CD8-positive, alpha-beta memory T cell (primary cell): ENCODE data around the gene ANKS3. TPM values are rescaled to one million over a fixed set of nuclear protein-coding genes. Genes with fewer than 3 reads are reported as not detected.

Source experiments
- CTCF ChIA-PET: fragments of 350-600 bp; sonication (Branson Sonifier 250); formaldehyde crosslinking; loops from one replicate; lab custom pipeline; 2021; ENCODE audit warnings: antibody characterized with exemption; lab: Charles Lee
- POLR2A ChIA-PET: fragments of 350-600 bp; sonication (Branson Sonifier 250); formaldehyde crosslinking; loops from one replicate; lab custom pipeline; 2021; ENCODE audit warnings: antibody characterized with exemption; lab: Charles Lee
- DNase-seq, 5 donors: peaks; one replicate each; pipeline versions ENCODE4 v3.0.0 to v3.0.0-alpha.2; 2020 to 2022; ENCODE audit warnings: mixed read lengths in 1 of 5
- H3K27ac ChIP-seq: one replicate; pipeline ENCODE4 v1.7.0; 2013; ENCODE audit warnings: low read depth, mild to moderate bottlenecking, low read length, moderate library complexity
- H3K27me3 ChIP-seq: 2 replicates; pipeline ENCODE4 v1.7.0; 2013; ENCODE audit warnings: low read length, mild to moderate bottlenecking; ENCODE audit not compliant: insufficient read depth, poor library complexity, severe bottlenecking
- H3K36me3 ChIP-seq: 2 replicates; pipeline ENCODE4 v1.7.0; 2013; ENCODE audit warnings: mild to moderate bottlenecking, low read length, moderate library complexity; ENCODE audit not compliant: insufficient read depth
- H3K4me1 ChIP-seq: 2 replicates; pipeline ENCODE4 v1.7.0; 2013; ENCODE audit warnings: mild to moderate bottlenecking, low read length, moderate library complexity; ENCODE audit not compliant: insufficient read depth
- H3K4me3 ChIP-seq: 2 replicates; pipeline ENCODE4 v1.7.0; 2013; ENCODE audit warnings: mild to moderate bottlenecking, low read length
- H3K9me3 ChIP-seq: 2 replicates; pipeline ENCODE4 v1.7.0; 2013; ENCODE audit warnings: mild to moderate bottlenecking, low read length
- H3K27ac Mint-ChIP-seq, 8 donors: one replicate each; pipeline ENCODE4 v1.8.0; 2020 to 2021; ENCODE audit warnings: mixed read lengths in 8 of 8, mild to moderate bottlenecking in 6 of 8, inconsistent platforms in 3 of 8, moderate library complexity in 3 of 8
- H3K27me3 Mint-ChIP-seq, 2 donors: one replicate each; pipeline ENCODE4 v1.8.0; 2020 to 2021; ENCODE audit warnings: mixed read lengths in 2 of 2, mild to moderate bottlenecking in 1 of 2, moderate library complexity in 1 of 2
- H3K36me3 Mint-ChIP-seq, 3 donors: one replicate each; pipeline ENCODE4 v1.8.0; 2020 to 2021; ENCODE audit warnings: mixed read lengths in 3 of 3, inconsistent platforms in 1 of 3, mild to moderate bottlenecking in 1 of 3
- H3K4me1 Mint-ChIP-seq, 3 donors: one replicate each; pipeline ENCODE4 v1.8.0; 2020 to 2021; ENCODE audit warnings: mixed read lengths in 3 of 3, inconsistent platforms in 1 of 3, mild to moderate bottlenecking in 1 of 3
- H3K4me3 Mint-ChIP-seq, 7 donors: one replicate each; pipeline ENCODE4 v1.8.0; 2020 to 2021; ENCODE audit warnings: mixed read lengths in 7 of 7, mild to moderate bottlenecking in 6 of 7, moderate library complexity in 4 of 7, inconsistent platforms in 2 of 7
- H3K9me3 Mint-ChIP-seq, 5 donors: one replicate each; pipeline ENCODE4 v1.8.0; 2020 to 2022; ENCODE audit warnings: mixed read lengths in 5 of 5, mild to moderate bottlenecking in 3 of 5, moderate library complexity in 2 of 5, inconsistent platforms in 1 of 5
- polyA plus RNA-seq: library from polyadenylated mRNA; unstranded; fragments of 300-500 nt; fragmentation: Illumina TruSeq; gene quantifications from one replicate; pipeline ENCODE4 v1.2.3, GENCODE V29; 2021
- total RNA-seq, 2 experiments: library from RNA; stranded (reverse); gene quantifications; one replicate each; pipeline ENCODE4 v1.2.3, GENCODE V29; 2021

ANKS3 gene
- total and polyA plus RNA-seq, 3 experiments from 2014 or later: 4.3 to 18.5 (median 16.9) TPM

- Mint-ChIP-seq H3K4me3 (no peak overlapping the region), H3K4me1 (peaks cover 13 to 23% (median 22%) of the 10 kb centered on the region in 3 donors), H3K27me3 (peaks cover 0 to 1% of the 10 kb centered on the region in 2 donors), H3K36me3 (peaks cover 0 to 3% (median 0%) of the 10 kb centered on the region in 3 donors), H3K27ac (no peak overlapping the region), H3K9me3 (no peaks in the 10 kb centered on the region)
- ChIA-PET CTCF (interaction anchor here (1.2 kb wide), 1 partner anchor 37 kb away, joined by 4 read pairs; no protein-coding TSS in a partner anchor), POLR2A (no interaction called here)
- DNase-seq: no peak
- no peaks in the 10 kb centered on the region for H3K27me3 ChIP-seq
- H3K4me1 ChIP-seq: peaks cover 9% of the 10 kb centered on the region
- no peaks in the 10 kb centered on the region for H3K36me3 ChIP-seq
- no peaks in the 10 kb centered on the region for H3K9me3 ChIP-seq
- H3K4me3 ChIP-seq: no peak overlapping the region
- no peak overlapping the region for H3K27ac ChIP-seq
Measured at GRCh38 chr16:4772351-4772750, 38.3 kb upstream of the ANKS3 start.

- ChIA-PET CTCF (no interaction called here), POLR2A (no interaction called here)
- Mint-ChIP-seq H3K4me3 (peak overlapping the region in 1 of 7 donors; percentile 11), H3K9me3 (no peaks in the 10 kb centered on the region), H3K4me1 (peaks cover 16 to 26% (median 26%) of the 10 kb centered on the region in 3 donors), H3K36me3 (peaks cover 0 to 6% (median 0%) of the 10 kb centered on the region in 3 donors), H3K27ac (no peak overlapping the region), H3K27me3 (peaks cover 0 to 1% of the 10 kb centered on the region in 2 donors)
- H3K9me3 ChIP-seq: no peaks in the 10 kb centered on the region
- H3K36me3 ChIP-seq: no peaks in the 10 kb centered on the region
- H3K27ac ChIP-seq: no peak overlapping the region
- DNase-seq: no peak
- no peak overlapping the region for H3K4me3 ChIP-seq
- H3K4me1 ChIP-seq: peaks cover 9% of the 10 kb centered on the region
- H3K27me3 ChIP-seq: no peaks in the 10 kb centered on the region
Measured at GRCh38 chr16:4771646-4772045, 37.6 kb upstream of the ANKS3 start.

GRCh38 chr16:4769306-4769638, 35.2 kb upstream of the ANKS3 start:
- no peak overlapping the region for H3K27ac ChIP-seq
- Mint-ChIP-seq H3K9me3 (no peaks in the 10 kb centered on the region), H3K27me3 (peaks cover 0 to 1% of the 10 kb centered on the region in 2 donors), H3K27ac (peak overlapping the region; percentile 52 to 98 (median 88)), H3K36me3 (peaks cover 0 to 18% (median 0%) of the 10 kb centered on the region in 3 donors), H3K4me1 (peaks cover 23 to 39% (median 35%) of the 10 kb centered on the region in 3 donors), H3K4me3 (peak overlapping the region; percentile 63 to 99 (median 90))
- no peaks in the 10 kb centered on the region for H3K36me3 ChIP-seq
- ChIA-PET CTCF (interaction anchor here (1.1 to 1.6 kb wide), 2 partner anchors 33 to 35 kb away, joined by 4 to 6 read pairs; partner anchors contain the start of genes ANKS3, DNAAF8 and ROGDI), POLR2A (interaction anchor here (1.0 to 4.1 kb wide), 4 partner anchors 34 to 153 kb away, joined by 3 to 27 read pairs (median 6); partner anchors contain the start of genes ANKS3, DNAAF8, GLYR1 and ROGDI)
- peak overlapping the region; percentile 66 for H3K4me3 ChIP-seq
- peaks cover 24% of the 10 kb centered on the region for H3K4me1 ChIP-seq
- no peak for DNase-seq
- no peaks in the 10 kb centered on the region for H3K27me3 ChIP-seq
- no peaks in the 10 kb centered on the region for H3K9me3 ChIP-seq

- ChIA-PET CTCF (interaction anchor here (1.1 to 1.6 kb wide), 2 partner anchors 34 kb away, joined by 4 to 6 read pairs; partner anchors contain the start of genes ANKS3, DNAAF8 and ROGDI), POLR2A (interaction anchor here (0.6 to 4.1 kb wide), 6 partner anchors 29 to 840 kb away, joined by 3 to 27 read pairs (median 5); partner anchors contain the start of genes ANKS3, DNAAF8, GLYR1 and ROGDI)
Measured at GRCh38 chr16:4768549-4769305, 34.7 kb upstream of the ANKS3 start.

GRCh38 chr16:4767872-4768548, 33.9 kb upstream of the ANKS3 start:
- peaks cover 0 to 27% (median 0%) of the 10 kb centered on the region in 3 donors for H3K36me3 Mint-ChIP-seq
- POLR2A ChIA-PET: interaction anchor here (0.6 to 4.1 kb wide), 5 partner anchors 28 to 839 kb away, joined by 3 to 27 read pairs (median 6); partner anchors contain the start of genes ANKS3, DNAAF8, GLYR1 and ROGDI
- peaks cover 23 to 39% (median 35%) of the 10 kb centered on the region in 3 donors for H3K4me1 Mint-ChIP-seq
- H3K27ac Mint-ChIP-seq: peak overlapping the region; percentile 85 to 98 (median 93)
- CTCF ChIA-PET: interaction anchor here (0.5 to 1.6 kb wide), 3 partner anchors 33 to 219 kb away, joined by 3 to 6 read pairs (median 4); partner anchors contain the start of genes ANKS3, DNAAF8 and ROGDI
- H3K9me3 Mint-ChIP-seq: no peaks in the 10 kb centered on the region
- Histone ChIP-seq H3K36me3 (no peaks in the 10 kb centered on the region), H3K9me3 (no peaks in the 10 kb centered on the region), H3K4me3 (peak overlapping the region; percentile 66), H3K4me1 (peaks cover 24% of the 10 kb centered on the region), H3K27ac (peak overlapping the region; percentile 51), H3K27me3 (no peaks in the 10 kb centered on the region)
- H3K4me3 Mint-ChIP-seq: peak overlapping the region; percentile 88 to 99 (median 91)
- H3K27me3 Mint-ChIP-seq: peaks cover 0 to 1% of the 10 kb centered on the region in 2 donors
- DNase-seq: peak in 1 of 5 donors; percentile 10

More at GRCh38 chr16:4768549-4769305, 34.7 kb upstream of the ANKS3 start:
- Histone ChIP-seq H3K36me3 (no peaks in the 10 kb centered on the region), H3K27ac (peak overlapping the region; percentile 51), H3K4me1 (peaks cover 24% of the 10 kb centered on the region), H3K27me3 (no peaks in the 10 kb centered on the region), H3K9me3 (no peaks in the 10 kb centered on the region), H3K4me3 (peak overlapping the region; percentile 66)
- Mint-ChIP-seq H3K4me1 (peaks cover 23 to 39% (median 35%) of the 10 kb centered on the region in 3 donors), H3K27me3 (peaks cover 0 to 1% of the 10 kb centered on the region in 2 donors), H3K9me3 (no peaks in the 10 kb centered on the region), H3K4me3 (peak overlapping the region; percentile 88 to 99 (median 91)), H3K36me3 (peaks cover 0 to 22% (median 0%) of the 10 kb centered on the region in 3 donors), H3K27ac (peak overlapping the region; percentile 85 to 98 (median 93))
- DNase-seq: peak; percentile 71 to 88 (median 79)

GRCh38 chr16:4766875-4767628, 33.0 kb upstream of the ANKS3 start, which contains the start of gene ZNF500:
Gene ZNF500, minus strand, starts transcription at chr16:4767162. Its CDS starts 1,184 bp downstream, at chr16:4765978.
- H3K36me3 Mint-ChIP-seq: peaks cover 0 to 37% (median 0%) of the 10 kb centered on the region in 3 donors

More at GRCh38 chr16:4766875-4767628, 33.0 kb upstream of the ANKS3 start, which contains the start of gene ZNF500:
- Mint-ChIP-seq H3K4me3 (peak within 1 kb of the TSS; percentile 88 to 99 (median 91)), H3K9me3 (no peaks in the 10 kb centered on the region), H3K27me3 (peaks cover 0 to 1% of the 10 kb centered on the region in 2 donors), H3K4me1 (peaks cover 23 to 39% (median 35%) of the 10 kb centered on the region in 3 donors), H3K27ac (peak within 1 kb of the TSS; percentile 85 to 98 (median 93))
- no peaks in the 10 kb centered on the region for H3K27me3 ChIP-seq
- peaks cover 4% of the 10 kb centered on the region for H3K36me3 ChIP-seq
- ChIA-PET POLR2A (interaction anchor here (1.2 to 4.1 kb wide), 2 partner anchors 33 to 35 kb away, joined by 4 to 27 read pairs; partner anchors contain the start of genes ANKS3 and DNAAF8), CTCF (interaction anchor here (1.1 kb wide), 1 partner anchor 32 kb away, joined by 4 read pairs; the partner anchor contains the start of gene DNAAF8)
- H3K9me3 ChIP-seq: no peaks in the 10 kb centered on the region
- peak within 1 kb of the TSS; percentile 64 for H3K27ac ChIP-seq
- peaks cover 24% of the 10 kb centered on the region for H3K4me1 ChIP-seq
- H3K4me3 ChIP-seq: peak within 1 kb of the TSS; percentile 95
- peak; percentile 89 to 93 (median 93) for DNase-seq
